Neural cell (in vitro differentiated cells): ENCODE data around the gene FYB1. TPM values are rescaled to one million over a fixed set of nuclear protein-coding genes. Genes with fewer than 3 reads are reported as not detected.

Source experiments
- H2AFZ ChIP-seq: fragments of 200-600, 300-800 bp; sonication (generic), shearing (Covaris generic); 2 replicates; pipeline ENCODE4 v1.6.0; 2014; ENCODE audit warnings: low read depth, mild to moderate bottlenecking, antibody characterized with exemption, low read length, moderate library complexity
- H3F3A ChIP-seq: fragments of 200-600 bp; shearing (Covaris generic); 2 replicates; pipeline ENCODE4 v1.6.1; 2016; ENCODE audit warnings: mild to moderate bottlenecking, moderate library complexity, mixed read lengths, antibody characterized with exemption, low read length; ENCODE audit not compliant: insufficient read depth, poor library complexity, severe bottlenecking
- H3K27ac ChIP-seq: fragments of 200-600, 300-800 bp; sonication (generic), shearing (Covaris generic); 2 replicates; pipeline ENCODE4 v1.5.1; 2014; ENCODE audit warnings: mild to moderate bottlenecking, low read length, moderate library complexity
- H3K27me3 ChIP-seq: fragments of 300-800, 200-600 bp; sonication (generic), shearing (Covaris generic); 2 replicates; pipeline ENCODE4 v1.6.0; 2014; ENCODE audit warnings: mild to moderate bottlenecking, low read depth, low read length, moderate library complexity; ENCODE audit not compliant: insufficient read depth
- H3K36me3 ChIP-seq: fragments of 300-800, 200-600 bp; sonication (generic), shearing (Covaris generic); 2 replicates; pipeline ENCODE4 v1.5.1; 2014; ENCODE audit warnings: mild to moderate bottlenecking, antibody characterized with exemption, low read length, moderate library complexity; ENCODE audit not compliant: insufficient read depth
- H3K4me2 ChIP-seq: fragments of 300-800, 200-600 bp; sonication (generic), shearing (Covaris generic); 2 replicates; pipeline ENCODE4 v1.6.0; 2014; ENCODE audit warnings: mild to moderate bottlenecking, low read length
- H3K4me3 ChIP-seq: fragments of 300-800, 200-600 bp; sonication (generic), shearing (Covaris generic); 2 replicates; pipeline ENCODE4 v1.5.1; 2014; ENCODE audit warnings: mild to moderate bottlenecking, low read length, moderate library complexity
- H3K79me2 ChIP-seq: fragments of 200-600 bp; shearing (Covaris generic); replicated peaks from 2 replicates; pipeline ENCODE4 v1.6.0; 2014; ENCODE audit warnings: mild to moderate bottlenecking, low read length, moderate library complexity; ENCODE audit not compliant: insufficient read depth
- H3K9ac ChIP-seq: fragments of 300-800, 200-600 bp; sonication (generic), shearing (Covaris generic); 2 replicates; pipeline ENCODE4 v1.6.1; 2016; ENCODE audit warnings: mild to moderate bottlenecking, low read length, mixed read lengths
- H3K9me2 ChIP-seq: fragments of 200-600 bp; shearing (Covaris generic); 2 replicates; pipeline ENCODE4 v1.6.1; 2016; ENCODE audit warnings: mild to moderate bottlenecking, low read length, mixed read lengths; ENCODE audit not compliant: insufficient read depth
- H3K9me3 ChIP-seq: fragments of 200-600, 300-800 bp; sonication (generic), shearing (Covaris generic); 2 replicates; pipeline ENCODE4 v1.6.1; 2016; ENCODE audit warnings: mild to moderate bottlenecking, mixed run types, low read length, moderate library complexity, mixed read lengths
- H4K20me1 ChIP-seq: fragments of 200-600 bp; shearing (Covaris generic); 2 replicates; pipeline ENCODE4 v1.6.1; 2016; ENCODE audit warnings: mild to moderate bottlenecking, mixed run types; ENCODE audit not compliant: insufficient read depth
- CTCF ChIP-seq: fragments of 450-650 bp; IDR thresholded peaks from 2 replicates; pipeline ENCODE4 v1.5.1; 2014; ENCODE audit warnings: antibody characterized with exemption, mild to moderate bottlenecking, moderate library complexity; ENCODE audit not compliant: poor library complexity, severe bottlenecking
- EP300 ChIP-seq: fragments of 450-650 bp; conservative IDR thresholded peaks from 2 replicates; pipeline ENCODE4 v1.6.1; 2014; ENCODE audit warnings: antibody characterized with exemption, mild to moderate bottlenecking, moderate library complexity; ENCODE audit not compliant: poor library complexity, severe bottlenecking
- EZH2 ChIP-seq: fragments of 200-600, 300-800 bp; shearing (Covaris generic), sonication (generic); IDR thresholded peaks from 2 replicates; pipeline ENCODE4 v1.6.1; 2014; ENCODE audit warnings: antibody characterized with exemption, low read length, borderline replicate concordance, mild to moderate bottlenecking; ENCODE audit not compliant: insufficient read depth, poor library complexity, severe bottlenecking
- MXI1 ChIP-seq: fragments of 450-650 bp; conservative IDR thresholded peaks from 2 replicates; pipeline ENCODE4 v1.6.1; 2014; ENCODE audit warnings: antibody characterized with exemption, mild to moderate bottlenecking; ENCODE audit not compliant: poor library complexity, severe bottlenecking
- POLR2AphosphoS5 ChIP-seq: IDR thresholded peaks from 2 replicates; pipeline ENCODE4 v1.6.1; 2012
- RAD21 ChIP-seq: fragments of 450-650 bp; conservative IDR thresholded peaks from 2 replicates; pipeline ENCODE4 v1.6.1; 2014; ENCODE audit warnings: antibody characterized with exemption, mild to moderate bottlenecking, moderate library complexity
- REST ChIP-seq: IDR thresholded peaks from 2 replicates; pipeline ENCODE4 v1.6.1; 2012; ENCODE audit warnings: borderline replicate concordance
- SMC3 ChIP-seq: fragments of 450-650 bp; conservative IDR thresholded peaks from 2 replicates; pipeline ENCODE4 v1.6.1; 2014; ENCODE audit warnings: antibody characterized with exemption, mild to moderate bottlenecking, moderate library complexity; ENCODE audit not compliant: poor library complexity
- TAF1 ChIP-seq: IDR thresholded peaks from 2 replicates; pipeline ENCODE4 v1.6.1; 2012; ENCODE audit warnings: low read depth
- polyA plus RNA-seq: library from polyadenylated mRNA; depleted of rRNA; stranded (reverse); fragments of >200 nt; gene quantifications from 2 replicates; pipeline ENCODE4 v1.2.3, GENCODE V29; 2014

The FYB1 gene
- polyA plus RNA-seq, 1 donor from 2014 or later: not detected

- no peaks in the 10 kb centered on the region for H3K9me3 ChIP-seq
- H3K4me2 ChIP-seq: no peak overlapping the region
- H3K9me2 ChIP-seq: no peaks in the 10 kb centered on the region
- no peaks in the 10 kb centered on the region for H3K36me3 ChIP-seq
- H2AFZ ChIP-seq: no peak overlapping the region
- TF ChIP-seq EP300: no peak
- TF ChIP-seq SMC3: no peak
- no peak for TF ChIP-seq RAD21
- TF ChIP-seq POLR2AphosphoS5: no peak
- no peak for TF ChIP-seq TAF1
- TF ChIP-seq EZH2: no peak
- no peak for TF ChIP-seq REST
- no peak for TF ChIP-seq CTCF
- no peak for TF ChIP-seq MXI1
- H3F3A ChIP-seq: no peaks in the 10 kb centered on the region
- H3K79me2 ChIP-seq: no peaks in the 10 kb centered on the region
- no peaks in the 10 kb centered on the region for H4K20me1 ChIP-seq
- no peaks in the 10 kb centered on the region for H3K27me3 ChIP-seq
- H3K9ac ChIP-seq: no peak overlapping the region
- H3K4me3 ChIP-seq: no peak overlapping the region
- no peak overlapping the region for H3K27ac ChIP-seq
These were observed 99.8 kb downstream of the FYB1 start for GRCh38 chr5:39119404-39120051.

- Histone ChIP-seq H3F3A (no peaks in the 10 kb centered on the region), H3K4me3 (no peak overlapping the region), H3K36me3 (no peaks in the 10 kb centered on the region), H2AFZ (no peak overlapping the region), H3K9me3 (no peaks in the 10 kb centered on the region), H3K79me2 (no peaks in the 10 kb centered on the region), H4K20me1 (no peaks in the 10 kb centered on the region), H3K27me3 (no peaks in the 10 kb centered on the region), H3K27ac (no peak overlapping the region), H3K9ac (no peak overlapping the region), H3K9me2 (no peaks in the 10 kb centered on the region), H3K4me2 (no peak overlapping the region)
- TF ChIP-seq POLR2AphosphoS5 (no peak), REST (no peak), SMC3 (no peak)
These were observed 100.7 kb downstream of the FYB1 start for GRCh38 chr5:39118638-39119037.
